Lower leg skin (tissue), 3 donors: ENCODE results near the gene CRIP3.

Source experiments
- POLR2A ChIP-seq, 2 donors: fragments of 450-650 bp; IDR thresholded peaks; one replicate each; pipeline ENCODE4 v1.6.1; 2016 to 2017; ENCODE audit warnings: antibody characterized with exemption in 2 of 2, mild to moderate bottlenecking in 1 of 2, moderate library complexity in 1 of 2
- TF ChIP-seq, protein P1 (sequence below), 3 donors: fragments of 450-650 bp; IDR thresholded peaks; one replicate each; pipeline ENCODE4 v1.5.1; 2016; ENCODE audit warnings: antibody characterized with exemption in 3 of 3, mild to moderate bottlenecking in 3 of 3, moderate library complexity in 2 of 3

DNA sequence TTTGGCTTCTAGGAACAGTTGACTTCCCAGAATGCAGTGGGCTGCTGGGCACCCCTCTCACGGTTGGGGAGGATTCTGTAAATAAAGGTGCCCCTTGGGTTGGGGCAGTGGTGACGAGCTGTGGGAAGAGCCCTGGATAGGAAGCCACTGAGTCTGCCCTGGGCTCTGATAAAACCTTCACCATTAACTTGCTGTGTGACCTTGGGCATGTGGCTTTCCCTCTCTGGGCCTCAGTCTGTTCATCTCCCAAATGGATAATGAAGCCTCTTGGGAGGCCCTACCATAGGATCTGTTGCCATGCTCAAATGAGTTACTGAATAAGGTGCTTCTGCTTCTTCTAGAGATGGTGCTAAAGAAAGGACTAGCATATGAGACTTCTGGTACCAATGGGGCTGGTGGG, 3.7 kb downstream of the CRIP3 start:
- TF ChIP-seq, protein P1, sequence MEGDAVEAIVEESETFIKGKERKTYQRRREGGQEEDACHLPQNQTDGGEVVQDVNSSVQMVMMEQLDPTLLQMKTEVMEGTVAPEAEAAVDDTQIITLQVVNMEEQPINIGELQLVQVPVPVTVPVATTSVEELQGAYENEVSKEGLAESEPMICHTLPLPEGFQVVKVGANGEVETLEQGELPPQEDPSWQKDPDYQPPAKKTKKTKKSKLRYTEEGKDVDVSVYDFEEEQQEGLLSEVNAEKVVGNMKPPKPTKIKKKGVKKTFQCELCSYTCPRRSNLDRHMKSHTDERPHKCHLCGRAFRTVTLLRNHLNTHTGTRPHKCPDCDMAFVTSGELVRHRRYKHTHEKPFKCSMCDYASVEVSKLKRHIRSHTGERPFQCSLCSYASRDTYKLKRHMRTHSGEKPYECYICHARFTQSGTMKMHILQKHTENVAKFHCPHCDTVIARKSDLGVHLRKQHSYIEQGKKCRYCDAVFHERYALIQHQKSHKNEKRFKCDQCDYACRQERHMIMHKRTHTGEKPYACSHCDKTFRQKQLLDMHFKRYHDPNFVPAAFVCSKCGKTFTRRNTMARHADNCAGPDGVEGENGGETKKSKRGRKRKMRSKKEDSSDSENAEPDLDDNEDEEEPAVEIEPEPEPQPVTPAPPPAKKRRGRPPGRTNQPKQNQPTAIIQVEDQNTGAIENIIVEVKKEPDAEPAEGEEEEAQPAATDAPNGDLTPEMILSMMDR (IDR thresholded peaks at IDR 0.05) = no peak
- TF ChIP-seq POLR2A (IDR thresholded peaks at IDR 0.05) = no peak
